GM12872 (cell line): ENCODE data around the gene CEPT1.

ENCODE experiments used
- TF ChIP-seq, protein P1 (sequence below): IDR thresholded peaks from 3 replicates; pipeline ENCODE4 v1.5.1; 2011; ENCODE audit warnings: low read depth, mild to moderate bottlenecking, low read length, moderate library complexity; ENCODE audit not compliant: insufficient read depth

The CEPT1 gene

DNA sequence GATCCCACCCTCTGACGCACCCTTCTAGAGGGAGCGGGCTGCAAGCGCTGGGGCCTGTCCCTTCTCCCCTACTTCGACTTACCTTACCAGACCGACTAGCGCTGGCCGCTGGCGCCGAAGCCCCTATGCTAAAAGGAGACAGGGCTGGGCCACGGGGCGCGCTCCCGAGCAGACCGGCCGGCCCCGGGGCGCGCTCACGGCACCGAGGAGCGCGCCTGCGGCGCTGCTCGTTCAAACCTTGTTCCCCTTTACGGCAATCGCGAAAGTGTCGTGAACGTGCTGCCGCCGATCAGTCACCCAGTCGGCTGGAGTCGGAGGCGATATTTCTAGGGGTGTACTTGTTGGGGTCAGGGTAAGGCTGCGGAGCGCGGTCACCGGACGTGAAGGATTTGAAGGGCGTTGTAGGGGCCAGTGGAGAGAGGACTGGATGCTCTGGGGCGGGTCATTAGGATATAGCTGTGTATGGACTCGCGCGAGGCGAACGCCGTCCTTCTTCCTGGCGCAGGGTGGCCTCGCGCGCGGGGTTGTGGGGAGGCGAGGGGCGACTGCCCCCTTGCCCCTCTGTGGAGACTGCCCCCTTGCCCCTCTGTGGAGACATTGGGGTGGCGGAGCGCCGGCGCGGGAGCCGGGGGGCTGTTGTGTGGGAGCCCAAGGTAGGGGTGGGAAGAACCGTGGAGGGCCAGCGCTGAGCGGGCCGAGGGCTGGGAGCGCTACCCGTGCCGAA is at the start of gene CEPT1, which contains the start of gene DRAM2:
Gene CEPT1 (plus strand): TSS at position 268 of the 724 bp plus-strand sequence. CDS start 7,492 bp downstream, outside the sequence.
Gene DRAM2 (minus strand): TSS at position 138 of the 724 bp plus-strand sequence. CDS start 8,539 bp downstream, outside the sequence.
- TF ChIP-seq, protein P1, sequence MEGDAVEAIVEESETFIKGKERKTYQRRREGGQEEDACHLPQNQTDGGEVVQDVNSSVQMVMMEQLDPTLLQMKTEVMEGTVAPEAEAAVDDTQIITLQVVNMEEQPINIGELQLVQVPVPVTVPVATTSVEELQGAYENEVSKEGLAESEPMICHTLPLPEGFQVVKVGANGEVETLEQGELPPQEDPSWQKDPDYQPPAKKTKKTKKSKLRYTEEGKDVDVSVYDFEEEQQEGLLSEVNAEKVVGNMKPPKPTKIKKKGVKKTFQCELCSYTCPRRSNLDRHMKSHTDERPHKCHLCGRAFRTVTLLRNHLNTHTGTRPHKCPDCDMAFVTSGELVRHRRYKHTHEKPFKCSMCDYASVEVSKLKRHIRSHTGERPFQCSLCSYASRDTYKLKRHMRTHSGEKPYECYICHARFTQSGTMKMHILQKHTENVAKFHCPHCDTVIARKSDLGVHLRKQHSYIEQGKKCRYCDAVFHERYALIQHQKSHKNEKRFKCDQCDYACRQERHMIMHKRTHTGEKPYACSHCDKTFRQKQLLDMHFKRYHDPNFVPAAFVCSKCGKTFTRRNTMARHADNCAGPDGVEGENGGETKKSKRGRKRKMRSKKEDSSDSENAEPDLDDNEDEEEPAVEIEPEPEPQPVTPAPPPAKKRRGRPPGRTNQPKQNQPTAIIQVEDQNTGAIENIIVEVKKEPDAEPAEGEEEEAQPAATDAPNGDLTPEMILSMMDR, result no peak

DNA sequence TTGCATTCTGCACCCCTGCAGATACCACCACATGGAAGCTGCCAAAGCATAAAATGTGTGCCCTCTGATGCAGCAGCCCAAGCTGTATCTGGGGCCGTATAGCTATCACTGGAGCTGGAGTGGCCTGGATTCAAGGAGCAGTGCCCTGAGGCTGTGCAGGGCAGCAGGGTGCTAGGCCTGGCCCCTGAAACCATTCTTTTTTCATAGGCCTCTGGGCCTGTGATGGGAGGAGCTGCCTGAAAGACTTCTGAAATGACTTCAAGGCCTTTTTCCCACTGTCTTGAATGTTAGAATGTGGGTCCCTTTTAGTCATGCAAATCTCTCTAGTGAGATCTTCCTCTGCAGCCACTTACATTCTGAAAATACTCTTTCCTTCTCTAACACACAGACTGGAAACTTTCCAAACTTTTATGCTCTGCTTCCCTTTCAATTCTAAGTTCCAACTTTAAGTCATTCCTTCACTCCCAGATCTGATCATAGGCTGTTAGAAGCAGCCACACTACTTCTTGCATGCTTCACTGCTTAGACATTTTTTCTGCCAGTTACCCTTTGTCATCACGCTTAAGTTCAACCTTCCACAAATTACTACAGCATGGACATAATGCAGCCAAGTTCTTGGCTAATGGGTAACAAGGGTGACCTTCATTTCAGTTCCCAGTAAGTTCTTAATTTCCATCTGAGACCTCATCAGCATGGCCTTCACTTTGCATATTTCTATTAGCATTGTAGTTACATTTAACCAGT is 42.5 kb upstream of the CEPT1 start:
- TF ChIP-seq, protein P1, result no peak

DNA sequence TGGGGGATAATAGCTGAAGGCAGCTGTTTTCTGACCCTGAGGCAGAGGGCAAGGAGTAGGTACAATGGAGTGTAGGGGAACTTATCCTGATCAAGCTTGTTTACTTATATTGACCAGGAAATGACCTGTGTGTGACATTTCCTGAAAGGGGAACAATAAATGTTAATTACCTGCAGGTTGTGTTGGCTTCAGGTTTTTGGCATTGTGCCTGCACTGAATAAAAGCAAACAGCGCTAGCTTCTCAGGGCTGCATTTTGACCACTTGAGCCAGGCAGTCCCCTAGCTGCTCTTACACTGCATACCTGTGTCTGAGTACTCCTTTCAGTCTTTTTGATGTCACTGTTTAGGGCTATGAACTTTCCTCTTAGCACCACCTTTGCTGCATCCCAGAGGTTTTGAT is 40.7 kb upstream of the CEPT1 start:
- TF ChIP-seq, protein P1, result no peak

DNA sequence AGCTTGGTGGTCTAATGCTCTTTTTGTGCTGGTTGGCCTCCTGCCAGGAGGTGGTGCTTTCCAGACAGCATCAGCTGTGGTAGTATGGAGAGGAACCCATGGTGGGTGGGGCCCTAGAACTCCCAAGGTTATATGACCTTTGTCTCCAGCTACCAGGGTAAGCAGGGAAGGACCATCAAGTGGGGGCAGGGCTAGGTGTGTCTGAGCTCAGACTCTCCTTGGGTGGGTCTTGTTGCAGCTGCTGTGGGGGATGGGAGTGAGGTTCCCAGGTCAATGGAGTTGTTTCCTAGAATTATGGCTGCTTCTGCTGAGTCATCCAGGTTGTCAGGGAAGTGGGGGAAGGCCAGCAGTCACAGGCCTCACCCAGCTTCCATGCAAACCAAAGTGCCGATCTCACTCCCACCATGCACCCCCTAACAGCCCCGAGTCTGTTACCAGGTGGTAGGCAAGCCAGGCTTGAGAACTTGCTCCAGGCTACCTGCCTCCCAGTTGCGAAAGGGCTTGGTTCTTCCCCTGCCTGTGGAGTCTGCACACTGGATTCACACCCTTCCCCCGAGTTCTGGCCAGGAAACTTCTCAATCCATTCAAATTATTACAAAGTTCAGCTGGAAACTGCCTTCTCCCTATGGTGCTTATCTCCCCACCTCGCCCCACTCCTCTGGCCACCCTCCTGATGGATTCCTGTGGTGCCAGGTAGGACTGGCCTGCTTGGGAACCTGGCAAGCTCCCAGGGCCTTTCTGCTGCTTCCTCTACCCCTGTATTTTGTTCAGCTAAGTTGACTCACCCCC is 38.0 kb upstream of the CEPT1 start:
- TF ChIP-seq, protein P1, result no peak

DNA sequence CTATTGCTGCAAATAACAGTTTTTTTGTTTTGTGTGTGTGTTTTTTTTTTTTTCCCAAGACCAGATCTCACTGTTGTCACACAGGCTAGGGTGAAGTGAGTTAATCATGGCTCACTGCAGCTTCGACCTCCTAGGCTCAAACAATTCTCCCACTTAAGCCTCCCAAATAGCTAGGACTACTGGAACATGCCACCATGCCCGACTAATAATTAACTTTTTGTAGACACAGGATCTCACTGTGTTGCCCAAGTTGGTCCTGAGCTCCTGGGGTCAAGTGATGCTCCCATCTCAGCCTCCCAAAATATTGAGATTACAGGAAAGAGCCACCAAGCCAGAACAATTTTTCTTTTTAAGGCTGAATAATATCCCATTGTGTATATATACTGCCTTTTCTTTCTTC is 35.0 kb upstream of the CEPT1 start:
- TF ChIP-seq, protein P1, result no peak

DNA sequence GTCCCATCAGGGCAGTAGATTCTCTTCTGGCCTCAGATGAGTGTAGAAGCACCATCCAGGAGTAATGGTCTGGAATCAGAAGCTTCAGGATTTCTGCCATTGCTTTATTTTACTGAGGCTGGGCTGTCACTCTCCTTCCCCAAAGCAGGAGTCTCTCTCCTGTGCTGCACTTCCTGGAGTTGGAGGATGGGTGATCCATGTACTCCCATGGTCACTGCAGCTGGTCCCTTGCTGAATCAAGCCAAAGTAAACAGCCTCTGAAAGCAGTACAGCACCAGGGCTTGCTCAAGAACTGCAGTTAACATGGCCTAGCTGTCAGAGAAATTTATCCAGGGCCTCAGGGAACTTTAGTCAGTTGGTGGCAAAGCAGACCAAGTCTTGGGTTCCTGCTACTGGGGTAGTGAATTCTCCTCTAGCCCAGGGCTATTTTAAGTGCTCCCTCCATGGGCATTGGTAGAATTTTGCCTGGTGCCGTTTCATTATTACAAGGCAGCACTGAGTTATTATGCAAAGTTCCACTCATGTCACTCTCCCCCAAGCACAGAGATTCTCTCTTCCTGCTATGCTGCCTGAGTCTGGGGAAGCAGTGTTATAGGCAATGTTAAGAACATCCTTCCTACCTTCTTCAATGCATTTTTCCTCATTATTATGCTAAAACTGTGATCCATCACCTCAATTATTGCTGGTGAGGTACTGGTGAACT is 29.7 kb upstream of the CEPT1 start:
- TF ChIP-seq, protein P1, result no peak
